HG02759 (cell line): ENCODE data around the gene CLCA2.

Experiments used
- ATAC-seq: cut with Tn5 transposase; IDR thresholded peaks from one replicate; pipeline ENCODE4 v1.9.1; 2021; ENCODE audit warnings: mild to moderate bottlenecking, moderate library complexity; ENCODE audit not compliant: unreplicated experiment

Gene CLCA2

DNA sequence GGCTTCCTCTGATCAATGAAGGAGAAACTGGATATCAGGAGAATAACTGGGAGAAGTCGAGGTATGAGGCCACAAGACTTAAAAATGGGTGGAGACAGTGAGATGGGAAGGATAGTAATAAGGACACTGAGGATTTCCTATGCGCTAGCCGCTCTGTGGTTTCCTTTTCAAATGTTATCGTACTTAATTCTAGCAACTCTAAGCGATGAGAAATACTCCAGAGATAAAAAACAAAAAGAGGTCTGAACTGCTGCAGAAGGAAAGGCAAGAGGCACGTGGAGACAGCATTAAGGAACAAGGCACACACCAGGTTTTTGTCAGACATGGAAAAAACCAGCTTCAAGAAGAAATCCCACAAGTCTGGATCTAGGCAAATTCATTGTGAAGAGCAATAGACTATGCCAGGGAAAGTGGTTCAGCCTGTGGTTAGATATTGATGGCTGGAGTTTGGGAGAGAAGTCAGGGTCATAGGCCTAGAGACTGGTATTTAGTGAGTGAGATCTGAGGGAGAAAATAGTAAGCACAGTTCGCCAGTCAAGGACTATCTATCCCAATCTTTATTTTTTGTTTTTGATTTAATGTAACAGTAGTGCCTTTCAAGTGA is 5.3 kb downstream of the CLCA2 start:
- ATAC-seq: no peak

DNA sequence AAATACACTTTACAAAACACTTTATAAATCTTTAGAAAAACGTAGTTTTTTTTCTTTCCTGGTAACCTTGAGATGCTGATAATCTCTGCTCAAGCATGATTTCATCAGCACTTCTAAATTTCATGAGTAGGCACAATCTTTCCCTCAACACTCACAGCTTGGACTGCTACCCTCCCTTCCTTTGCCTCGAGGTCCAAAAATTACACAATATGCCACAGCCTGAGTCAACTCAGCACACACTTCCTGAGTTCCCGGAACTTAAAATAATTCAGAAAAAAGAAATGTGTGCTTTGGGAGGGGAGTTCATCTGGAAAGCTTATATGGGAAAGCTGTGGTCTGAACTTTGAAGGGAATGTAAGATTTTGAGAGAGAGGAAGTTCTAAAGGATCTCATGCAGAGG is 5.9 kb downstream of the CLCA2 start:
- ATAC-seq: no peak

- ATAC-seq: no peak
Observed at GRCh38 chr1:86430376-86430775, 6.4 kb downstream of the CLCA2 start.

GRCh38 chr1:86434059-86434458 is 10.1 kb downstream of the CLCA2 start:
- no peak for ATAC-seq

- no peak for ATAC-seq
Observed at GRCh38 chr1:86435327-86435726, 11.4 kb downstream of the CLCA2 start.

DNA sequence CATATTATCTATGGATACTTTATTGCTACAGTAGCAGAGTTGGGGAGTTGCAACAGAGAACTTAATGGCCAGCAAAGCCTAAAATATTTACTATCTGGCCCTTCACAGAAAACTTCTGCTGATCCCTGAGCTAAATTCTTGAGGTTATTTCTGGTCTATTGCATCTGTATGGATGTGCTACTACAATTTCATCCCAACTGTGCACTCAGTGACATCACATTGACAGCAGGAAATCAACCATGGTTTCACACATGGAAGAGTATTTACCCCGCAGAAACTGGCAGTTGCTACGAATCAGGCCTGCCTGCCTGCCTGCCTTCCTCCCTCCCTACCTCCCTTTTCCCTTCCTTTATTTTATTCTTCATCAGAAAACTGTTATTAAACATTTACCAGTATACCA is 12.1 kb downstream of the CLCA2 start:
- ATAC-seq: no peak

GRCh38 chr1:86441581-86441980 is 17.6 kb downstream of the CLCA2 start:
- no peak for ATAC-seq

DNA sequence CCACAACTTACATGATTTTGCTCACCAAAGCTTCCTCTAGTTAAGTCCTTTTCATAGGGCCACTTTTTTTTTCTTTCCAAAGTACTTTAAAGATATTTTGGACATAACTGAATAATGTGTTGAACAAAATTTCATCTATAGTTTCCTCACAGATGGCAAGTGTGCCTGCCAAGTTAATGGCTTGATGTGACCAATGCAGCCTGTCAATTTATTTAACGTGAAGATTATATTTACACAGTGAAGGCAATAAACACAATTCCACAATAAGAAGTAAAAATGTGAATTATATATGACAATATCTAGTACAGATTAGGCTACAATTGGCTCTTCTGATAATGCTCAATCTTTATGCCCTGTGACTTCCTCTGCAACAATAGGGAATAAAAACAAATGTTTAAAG is 18.0 kb downstream of the CLCA2 start:
- no peak for ATAC-seq

DNA sequence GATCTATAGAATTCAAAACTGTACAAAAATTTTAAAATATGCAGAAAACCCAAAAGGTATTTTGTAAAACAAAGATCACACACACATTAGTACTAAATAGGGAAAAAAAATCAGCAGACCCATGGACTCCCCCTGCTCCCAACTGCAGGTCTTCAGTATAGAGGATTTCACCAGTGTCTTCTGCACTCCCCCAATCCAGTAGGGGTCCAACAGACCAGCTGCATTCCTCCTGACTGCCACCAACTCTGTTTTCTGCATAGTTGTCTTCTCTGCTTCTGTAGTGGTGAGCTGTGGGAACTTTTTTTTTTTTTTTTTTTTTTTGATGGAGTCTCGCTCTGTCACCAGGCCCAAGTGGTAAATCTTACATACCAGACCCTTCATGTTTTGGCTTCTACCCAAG is 21.9 kb downstream of the CLCA2 start:
- no peak for ATAC-seq

- no peak for ATAC-seq
Observed at GRCh38 chr1:86447198-86447790, 23.3 kb downstream of the CLCA2 start.

DNA sequence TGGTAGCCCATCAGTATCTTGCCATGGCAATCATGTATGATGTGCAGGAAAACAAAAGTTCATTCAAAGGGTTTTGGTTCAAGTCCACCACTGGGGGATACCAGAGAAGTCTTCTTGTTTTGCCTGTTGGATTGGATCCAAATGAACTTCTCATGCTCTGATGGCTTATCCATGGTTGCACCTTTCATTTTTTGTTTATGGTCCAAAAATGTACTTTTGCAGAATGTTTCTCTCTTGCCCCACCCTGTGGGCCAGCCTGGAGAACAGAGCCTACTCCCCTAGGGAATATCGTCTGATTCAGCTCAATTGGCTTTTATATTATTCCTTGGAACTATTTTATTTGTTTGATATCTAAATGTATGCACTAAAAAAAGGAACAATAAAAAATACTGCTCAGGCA is 24.7 kb downstream of the CLCA2 start:
- no peak for ATAC-seq

DNA sequence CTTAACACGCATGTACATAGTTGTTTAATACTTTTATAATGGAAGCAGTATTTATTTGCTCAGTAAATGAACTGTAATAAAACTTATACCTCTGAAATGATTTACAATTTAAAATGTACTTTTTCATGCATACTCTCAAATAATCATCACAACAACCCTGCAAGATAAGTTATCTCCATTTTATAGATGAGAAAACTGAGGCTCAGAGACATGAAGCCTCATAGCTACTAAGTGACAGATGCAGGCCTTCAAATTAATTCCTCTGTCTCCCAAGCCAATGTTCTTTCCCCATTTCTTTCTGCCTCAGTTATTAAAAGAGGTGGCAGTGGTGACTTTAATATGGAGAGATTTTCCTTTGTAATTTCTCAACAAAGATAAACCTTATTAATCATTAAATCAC is 25.1 kb downstream of the CLCA2 start:
- no peak for ATAC-seq

- no peak for ATAC-seq
Observed at GRCh38 chr1:86450847-86451246, 26.9 kb downstream of the CLCA2 start.

DNA sequence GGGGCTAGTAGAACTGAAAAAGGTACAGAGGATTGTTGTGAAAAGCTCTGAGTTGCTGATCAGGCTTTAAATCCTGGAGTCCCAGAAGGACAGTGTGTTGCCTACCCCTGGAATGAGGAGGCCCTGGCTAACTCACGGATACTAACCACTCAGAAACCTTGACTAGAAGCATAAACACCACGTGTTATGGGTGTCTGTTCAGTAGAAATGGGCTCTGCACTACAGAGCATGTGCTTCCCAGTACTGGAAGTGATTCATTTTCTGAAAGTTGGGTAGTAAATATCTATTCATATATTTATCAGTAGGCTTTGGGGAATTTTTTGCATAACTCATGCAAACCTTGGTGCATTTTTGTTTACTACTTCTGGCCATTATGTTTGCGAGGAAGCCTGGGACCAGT is 29.7 kb downstream of the CLCA2 start:
- no peak for ATAC-seq

- ATAC-seq: no peak
Observed at GRCh38 chr1:86455073-86455472, 31.1 kb downstream of the CLCA2 start.

DNA sequence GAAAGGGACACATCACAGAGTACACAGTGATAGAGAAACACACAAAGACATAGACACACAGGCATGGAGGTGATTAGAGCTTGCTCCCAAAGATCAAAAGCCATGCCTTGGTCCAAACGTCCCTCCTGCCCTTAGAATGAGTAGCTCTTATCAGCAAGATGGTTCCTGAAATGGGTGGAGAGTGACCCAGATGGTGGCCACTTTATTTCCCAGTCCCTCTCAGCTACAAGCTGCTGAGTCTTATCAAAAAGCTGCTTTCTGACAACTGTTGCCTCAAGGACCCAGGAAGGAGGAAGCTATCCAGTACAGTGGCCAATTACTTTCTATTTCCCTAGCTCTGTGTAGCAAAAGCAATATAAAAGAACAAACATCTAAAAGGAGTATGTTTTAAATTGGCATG is 37.0 kb downstream of the CLCA2 start:
- ATAC-seq: no peak

GRCh38 chr1:86461482-86461881 is 37.5 kb downstream of the CLCA2 start:
- no peak for ATAC-seq

DNA sequence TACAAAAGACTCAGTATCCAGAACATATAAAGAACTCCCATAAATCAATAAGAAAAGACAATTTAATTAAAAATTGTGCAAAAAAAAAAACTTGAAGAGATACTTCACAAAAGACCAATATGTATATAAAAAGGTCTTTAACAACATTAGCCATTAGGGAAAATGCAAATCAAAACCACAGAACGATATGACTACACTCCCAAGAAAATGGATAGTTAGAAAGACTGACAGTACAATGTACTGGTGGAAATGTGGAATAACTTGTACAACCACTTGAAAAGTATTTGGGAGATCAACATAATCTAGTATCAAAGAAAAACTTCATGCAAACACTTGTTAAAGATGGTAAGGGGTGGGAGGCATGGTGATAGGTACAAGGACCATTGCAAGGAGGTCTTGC is 40.8 kb downstream of the CLCA2 start:
- ATAC-seq: no peak

DNA sequence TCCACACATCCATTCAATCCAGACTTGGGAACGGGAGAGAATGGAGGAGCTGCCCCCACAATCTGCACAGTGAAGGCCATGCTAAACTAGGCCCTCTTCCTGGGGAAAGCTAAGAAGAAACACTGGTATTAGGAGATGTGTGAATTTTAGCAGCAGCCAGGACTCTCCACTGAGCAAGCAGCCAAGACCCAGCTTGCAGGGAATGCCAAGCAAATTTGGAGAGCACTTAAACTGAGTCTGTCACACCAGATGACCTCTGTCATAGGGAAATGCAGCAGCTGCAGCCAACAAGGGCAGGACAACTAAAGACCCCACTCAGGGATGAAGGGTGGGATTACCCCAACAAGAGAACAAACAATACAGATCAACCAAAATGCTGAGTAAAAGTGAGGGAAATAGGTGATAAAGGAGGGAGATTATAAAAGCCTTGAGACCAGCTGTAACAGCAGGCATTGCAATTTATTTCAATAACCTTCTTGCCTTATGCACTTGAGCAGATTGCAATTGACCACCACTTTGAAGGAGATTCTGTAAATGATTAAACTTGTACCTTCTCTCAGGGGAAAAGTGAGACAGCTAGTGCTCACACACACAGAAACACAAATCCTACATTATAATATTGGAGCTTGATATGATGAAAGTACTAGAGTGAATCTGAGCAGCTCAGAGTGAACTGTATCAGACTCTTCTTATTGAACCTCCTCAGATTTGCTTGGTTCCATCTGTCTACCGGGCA is 42.3 kb downstream of the CLCA2 start:
- no peak for ATAC-seq

DNA sequence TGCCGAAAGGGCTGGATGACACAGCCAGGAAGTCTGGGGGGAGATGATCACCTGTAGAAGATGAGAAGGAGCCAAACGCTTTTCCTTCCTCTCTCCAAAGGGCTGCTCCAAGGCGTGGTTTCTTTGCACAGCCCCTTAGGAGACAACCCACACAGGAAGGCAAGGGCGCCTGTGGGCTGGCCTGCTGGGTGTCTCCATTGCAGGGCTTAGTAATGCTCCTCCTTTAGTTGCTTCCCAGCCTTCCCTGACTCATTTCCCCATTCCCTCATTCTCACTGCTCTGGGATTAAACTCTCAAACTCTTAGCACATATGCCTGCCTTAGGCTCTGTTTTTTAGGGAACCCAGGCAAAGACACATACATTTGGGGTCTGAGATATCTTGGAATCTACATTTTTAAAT is 43.0 kb downstream of the CLCA2 start:
- ATAC-seq: no peak

DNA sequence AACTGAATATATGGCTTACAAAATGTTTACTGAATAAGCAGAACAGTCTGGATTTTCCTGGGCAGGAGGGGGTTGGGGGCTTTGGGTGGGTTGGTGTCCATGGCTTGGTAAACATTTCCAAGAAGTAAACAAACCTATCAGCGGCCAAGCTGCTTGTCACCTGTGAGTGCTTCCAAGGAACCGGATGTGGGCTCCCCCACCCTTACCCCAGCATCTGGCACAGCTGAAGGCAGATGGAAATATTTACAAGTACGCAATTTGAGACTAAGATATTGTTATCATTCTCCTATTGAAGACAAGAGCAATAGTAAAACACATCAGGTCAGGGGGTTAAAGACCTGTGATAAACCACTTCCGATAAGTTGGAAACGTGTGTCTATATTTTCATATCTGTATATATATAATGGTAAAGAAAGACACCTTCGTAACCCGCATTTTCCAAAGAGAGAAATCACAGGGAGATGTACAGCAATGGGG is 44.6 kb downstream of the CLCA2 start, which contains the start of gene CLCA1:
TSS of gene CLCA1 (plus strand) at position 427 of the 477 bp plus-strand sequence. CDS start at position 472, 45 bp downstream.
- ATAC-seq: no peak

DNA sequence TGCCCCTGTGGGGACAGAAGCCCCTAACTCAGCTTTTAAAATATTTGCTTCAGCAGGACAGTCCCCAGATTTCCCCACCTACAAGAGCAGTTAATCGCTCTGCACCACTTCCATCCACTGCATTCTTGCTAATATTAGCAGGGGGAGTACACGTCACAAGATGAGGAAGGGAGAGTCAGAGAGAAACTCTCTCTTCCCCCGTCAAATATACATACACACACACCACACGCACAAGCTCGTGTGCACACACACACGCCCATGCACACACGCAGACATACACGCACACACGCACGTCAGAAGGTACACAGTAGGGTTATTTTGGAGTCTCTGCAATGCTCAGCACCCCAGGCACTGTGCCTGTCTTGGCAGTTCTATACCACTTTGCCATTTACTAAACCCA is 46.9 kb downstream of the CLCA2 start:
- ATAC-seq: peak; percentile 67
